Measurements from ENCODE around the gene LAYN.

LAYN gene

DNA sequence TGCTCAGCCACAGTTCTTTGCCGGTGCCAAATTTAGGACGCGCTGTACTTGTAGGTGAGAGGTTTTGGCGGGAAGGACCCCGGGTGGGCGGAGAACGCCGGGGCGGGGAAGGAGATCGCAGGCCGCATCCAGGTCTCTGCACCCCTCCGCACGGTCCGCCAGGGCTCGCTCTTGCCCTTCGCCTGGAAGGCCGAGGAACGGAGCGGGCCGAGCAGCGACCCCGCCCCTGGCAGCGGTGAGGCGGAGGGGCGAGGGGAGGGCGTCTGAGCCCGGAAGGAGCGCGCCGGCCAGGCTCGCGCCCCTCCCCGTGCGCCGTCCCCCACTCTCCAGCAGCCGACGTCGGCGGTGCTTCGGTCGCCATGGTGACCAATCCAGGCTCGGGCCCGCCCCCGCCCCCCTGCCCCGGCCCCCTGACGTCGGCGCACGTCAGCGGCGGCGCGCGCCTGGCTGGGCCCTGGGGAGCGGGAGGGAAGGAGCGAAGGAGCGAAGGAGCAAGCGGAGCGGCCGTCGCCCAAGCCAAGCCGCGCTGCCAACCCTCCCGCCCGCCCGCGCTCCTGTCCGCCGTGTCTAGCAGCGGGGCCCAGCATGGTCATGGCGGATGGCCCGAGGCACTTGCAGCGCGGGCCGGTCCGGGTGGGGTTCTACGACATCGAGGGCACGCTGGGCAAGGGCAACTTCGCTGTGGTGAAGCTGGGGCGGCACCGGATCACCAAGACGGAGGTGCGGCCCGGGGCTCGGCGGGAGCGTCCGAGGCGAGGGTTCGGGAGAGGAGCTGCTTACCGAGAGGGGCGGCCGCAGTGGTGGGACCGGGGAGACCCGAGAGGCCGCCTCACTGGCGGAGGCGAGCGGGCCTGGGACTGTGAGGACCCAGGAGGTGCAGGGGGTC is 61.7 kb downstream of the LAYN start, which contains the start of gene SIK2:
SIK2 (plus strand) TSS at position 471 of the 886 bp plus-strand sequence; CDS start at position 586, 115 bp downstream.
- H3K36me3 ChIP-seq (ENCODE audit: control insufficient read depth, insufficient read depth, low read length): no peaks in the 10 kb centered on the region
- H3K27me3 ChIP-seq (replicated peaks; ENCODE audit: control insufficient read depth, insufficient read depth, low read length, poor library complexity, severe bottlenecking): no peaks in the 10 kb centered on the region
- peak; percentile 86 to 89 (median 87) for DNase-seq
- peaks cover 25% of the 10 kb centered on the region for H3K4me1 ChIP-seq (ENCODE audit: control insufficient read depth, insufficient read depth, low read length, poor library complexity, severe bottlenecking)
- peak within 1 kb of the TSS; percentile 98 for H3K4me3 ChIP-seq (ENCODE audit: insufficient read depth, low read depth, low read length, poor library complexity, severe bottlenecking)
- H3K27ac ChIP-seq (ENCODE audit: insufficient read depth, low read length, poor library complexity, severe bottlenecking): peak within 1 kb of the TSS; percentile 81
- H3K9me3 ChIP-seq (ENCODE audit: control insufficient read depth, low read length): no peaks in the 10 kb centered on the region

GRCh38 chr11:111602865-111603610 is 62.5 kb downstream of the LAYN start:
- Histone ChIP-seq H3K4me3 (ENCODE audit: insufficient read depth, low read depth, low read length, poor library complexity, severe bottlenecking) (peak overlapping the region; percentile 98), H3K36me3 (ENCODE audit: control insufficient read depth, insufficient read depth, low read length) (no peaks in the 10 kb centered on the region), H3K9me3 (ENCODE audit: control insufficient read depth, low read length) (no peaks in the 10 kb centered on the region), H3K27ac (ENCODE audit: insufficient read depth, low read length, poor library complexity, severe bottlenecking) (peak overlapping the region; percentile 81), H3K27me3 (replicated peaks; ENCODE audit: control insufficient read depth, insufficient read depth, low read length, poor library complexity, severe bottlenecking) (no peaks in the 10 kb centered on the region), H3K4me1 (ENCODE audit: control insufficient read depth, insufficient read depth, low read length, poor library complexity, severe bottlenecking) (peaks cover 23% of the 10 kb centered on the region)
- DNase-seq: peak in 2 of 3 donors; percentile 5

GRCh38 chr11:111603611-111604130 is 63.2 kb downstream of the LAYN start:
- Histone ChIP-seq H3K36me3 (ENCODE audit: control insufficient read depth, insufficient read depth, low read length) (no peaks in the 10 kb centered on the region), H3K4me1 (ENCODE audit: control insufficient read depth, insufficient read depth, low read length, poor library complexity, severe bottlenecking) (peaks cover 23% of the 10 kb centered on the region), H3K27me3 (replicated peaks; ENCODE audit: control insufficient read depth, insufficient read depth, low read length, poor library complexity, severe bottlenecking) (no peaks in the 10 kb centered on the region), H3K27ac (ENCODE audit: insufficient read depth, low read length, poor library complexity, severe bottlenecking) (peak overlapping the region; percentile 81), H3K9me3 (ENCODE audit: control insufficient read depth, low read length) (no peaks in the 10 kb centered on the region), H3K4me3 (ENCODE audit: insufficient read depth, low read depth, low read length, poor library complexity, severe bottlenecking) (peak overlapping the region; percentile 98)
- DNase-seq: no peak

- Histone ChIP-seq H3K4me3 (ENCODE audit: insufficient read depth, low read depth, low read length, poor library complexity, severe bottlenecking) (peak overlapping the region; percentile 21), H3K27ac (ENCODE audit: insufficient read depth, low read length, poor library complexity, severe bottlenecking) (no peak overlapping the region), H3K4me1 (ENCODE audit: control insufficient read depth, insufficient read depth, low read length, poor library complexity, severe bottlenecking) (peaks cover 23% of the 10 kb centered on the region), H3K9me3 (ENCODE audit: control insufficient read depth, low read length) (no peaks in the 10 kb centered on the region), H3K36me3 (ENCODE audit: control insufficient read depth, insufficient read depth, low read length) (no peaks in the 10 kb centered on the region), H3K27me3 (replicated peaks; ENCODE audit: control insufficient read depth, insufficient read depth, low read length, poor library complexity, severe bottlenecking) (no peaks in the 10 kb centered on the region)
- DNase-seq: no peak
Measured at GRCh38 chr11:111604392-111605009, 64.0 kb downstream of the LAYN start.

DNA sequence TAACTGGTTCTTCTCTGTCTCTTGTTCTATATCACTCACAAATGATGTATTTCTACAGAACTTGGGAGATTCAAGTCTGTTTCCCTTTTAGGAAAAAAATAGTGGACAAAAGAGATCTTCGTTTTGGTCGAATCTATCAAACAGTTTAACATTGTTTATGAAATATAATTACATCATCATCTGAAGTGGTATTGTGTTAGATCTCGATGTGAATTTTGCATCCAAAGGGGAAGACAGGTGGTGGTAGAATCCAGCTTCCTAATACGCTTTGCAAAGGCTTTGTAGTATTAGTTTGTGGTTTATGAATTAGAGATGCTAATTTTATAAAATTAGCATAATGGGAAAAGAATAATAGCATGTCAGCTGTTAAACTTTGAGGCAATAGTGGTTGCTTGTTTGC is 65.2 kb downstream of the LAYN start:
- Histone ChIP-seq H3K4me3 (ENCODE audit: insufficient read depth, low read depth, low read length, poor library complexity, severe bottlenecking) (no peak overlapping the region), H3K27ac (ENCODE audit: insufficient read depth, low read length, poor library complexity, severe bottlenecking) (no peak overlapping the region)

DNA sequence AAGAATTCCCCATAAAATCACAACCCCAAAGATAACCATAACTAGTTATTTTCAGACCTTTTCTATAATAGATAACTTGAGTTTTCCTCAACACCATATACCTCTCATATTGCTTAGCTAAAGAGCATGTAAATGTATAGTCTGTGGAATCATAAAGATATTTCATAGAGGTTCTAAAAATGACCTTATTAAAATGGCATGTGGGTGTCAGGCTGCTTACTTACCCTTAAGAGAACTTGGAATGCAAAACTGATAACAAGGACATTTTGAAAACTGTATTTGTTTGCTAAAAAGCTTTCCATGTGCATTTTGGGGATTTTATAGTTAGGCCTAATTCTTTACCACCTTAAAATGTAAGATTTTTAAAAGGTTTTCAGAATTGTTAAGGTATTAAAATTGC is 66.5 kb downstream of the LAYN start:
- H3K27ac ChIP-seq (ENCODE audit: insufficient read depth, low read length, poor library complexity, severe bottlenecking): no peak overlapping the region
- H3K9me3 ChIP-seq (ENCODE audit: control insufficient read depth, low read length): no peaks in the 10 kb centered on the region
- H3K4me3 ChIP-seq (ENCODE audit: insufficient read depth, low read depth, low read length, poor library complexity, severe bottlenecking): no peak overlapping the region
- no peaks in the 10 kb centered on the region for H3K27me3 ChIP-seq (replicated peaks; ENCODE audit: control insufficient read depth, insufficient read depth, low read length, poor library complexity, severe bottlenecking)
- no peaks in the 10 kb centered on the region for H3K36me3 ChIP-seq (ENCODE audit: control insufficient read depth, insufficient read depth, low read length)
- no peak for DNase-seq
- peaks cover 18% of the 10 kb centered on the region for H3K4me1 ChIP-seq (ENCODE audit: control insufficient read depth, insufficient read depth, low read length, poor library complexity, severe bottlenecking)

More for the DNA sequence above, 65.2 kb downstream of the LAYN start:
- Histone ChIP-seq H3K9me3 (ENCODE audit: control insufficient read depth, low read length) (no peaks in the 10 kb centered on the region), H3K36me3 (ENCODE audit: control insufficient read depth, insufficient read depth, low read length) (no peaks in the 10 kb centered on the region), H3K4me1 (ENCODE audit: control insufficient read depth, insufficient read depth, low read length, poor library complexity, severe bottlenecking) (peaks cover 23% of the 10 kb centered on the region), H3K27me3 (replicated peaks; ENCODE audit: control insufficient read depth, insufficient read depth, low read length, poor library complexity, severe bottlenecking) (no peaks in the 10 kb centered on the region)
- no peak for DNase-seq

DNA sequence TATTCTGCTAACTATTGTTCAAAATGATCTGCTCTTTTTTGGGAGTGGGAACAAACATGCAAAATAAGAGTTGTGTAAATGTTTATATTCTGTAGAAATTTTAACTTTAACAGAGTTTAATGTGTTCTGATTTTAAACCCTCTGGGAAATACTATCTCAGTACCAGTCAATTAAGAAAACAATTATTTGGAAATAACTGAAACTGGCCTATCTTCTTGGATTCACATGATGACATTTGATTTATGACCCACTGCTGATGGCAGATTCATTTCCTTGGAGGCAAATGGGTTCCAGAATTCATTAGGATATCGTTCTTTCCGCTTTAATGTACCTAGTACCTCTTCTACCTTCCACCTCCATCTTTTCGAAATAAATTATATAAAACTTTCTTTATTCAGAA is 67.2 kb downstream of the LAYN start:
- no peak for DNase-seq
- Histone ChIP-seq H3K27me3 (replicated peaks; ENCODE audit: control insufficient read depth, insufficient read depth, low read length, poor library complexity, severe bottlenecking) (no peaks in the 10 kb centered on the region), H3K4me3 (ENCODE audit: insufficient read depth, low read depth, low read length, poor library complexity, severe bottlenecking) (no peak overlapping the region), H3K27ac (ENCODE audit: insufficient read depth, low read length, poor library complexity, severe bottlenecking) (no peak overlapping the region), H3K4me1 (ENCODE audit: control insufficient read depth, insufficient read depth, low read length, poor library complexity, severe bottlenecking) (peaks cover 18% of the 10 kb centered on the region), H3K36me3 (ENCODE audit: control insufficient read depth, insufficient read depth, low read length) (no peaks in the 10 kb centered on the region), H3K9me3 (ENCODE audit: control insufficient read depth, low read length) (no peaks in the 10 kb centered on the region)
